H1 (cell line): ENCODE data around the gene LTBP1. TPM values are rescaled to one million over a fixed set of nuclear protein-coding genes. Genes with fewer than 3 reads are reported as not detected.
"Not testable (repeated sequence)": the region's sequence is repeated elsewhere in the genome, so short reads cannot be mapped to it uniquely, and the experiment has no call there.

ENCODE experiments used
- CTCF ChIA-PET: fragments of 300-600 bp; sonication (Branson Sonifier 250); formaldehyde crosslinking; loops from one replicate; lab custom pipeline; 2021; ENCODE audit not compliant: partially characterized antibody; lab: Charles Lee
- POLR2A ChIA-PET: fragments of 300-600 bp; sonication (Branson Sonifier 250); formaldehyde crosslinking; loops from one replicate; lab custom pipeline; 2021; ENCODE audit warnings: inconsistent platforms; ENCODE audit not compliant: partially characterized antibody; lab: Charles Lee
- DNase-seq, 2 experiments: peaks; one replicate each; pipeline versions ENCODE4 v3.0.0 to v3.0.0-alpha.2; 2010 to 2022; ENCODE audit warnings: low spot score in 2 of 2, low read depth in 1 of 2, mixed read lengths in 1 of 2
- FAIRE-seq: peaks from 2 replicates; lab custom pipeline; 2011; peaks lifted over from hg19 to GRCh38; lab: Jason Lieb, UNC
- H2AFZ ChIP-seq: 2 replicates; pipeline ENCODE4 v1.8.1; 2012; ENCODE audit warnings: low read length, inconsistent platforms
- H2AK5ac ChIP-seq: 2 replicates; pipeline ENCODE4 v1.6.1; 2013; ENCODE audit warnings: low read depth, low read length
- H2BK120ac ChIP-seq: replicated peaks from 2 replicates; pipeline ENCODE3; 2013; ENCODE audit warnings: low read depth, low read length, inconsistent platforms
- H2BK12ac ChIP-seq: 2 replicates; pipeline ENCODE4 v1.6.1; 2013; ENCODE audit warnings: low read depth, low read length
- H2BK15ac ChIP-seq: 2 replicates; pipeline ENCODE4 v1.6.1; 2013; ENCODE audit warnings: low read length
- H2BK20ac ChIP-seq: 2 replicates; pipeline ENCODE4 v1.6.1; 2013; ENCODE audit warnings: low read length
- H2BK5ac ChIP-seq: 2 replicates; pipeline ENCODE4 v1.6.1; 2013; ENCODE audit warnings: low read depth, low read length
- H3K14ac ChIP-seq: 2 replicates; pipeline ENCODE4 v1.6.1; 2013; ENCODE audit warnings: inconsistent platforms; ENCODE audit not compliant: insufficient read length
- H3K18ac ChIP-seq: 2 replicates; pipeline ENCODE4 v1.6.1; 2013; ENCODE audit warnings: low read length; ENCODE audit errors: extremely low read depth
- H3K23ac ChIP-seq: 2 replicates; pipeline ENCODE4 v1.6.1; 2013; ENCODE audit warnings: inconsistent platforms; ENCODE audit not compliant: insufficient read length
- H3K23me2 ChIP-seq: 2 replicates; pipeline ENCODE4 v1.6.1; 2013; ENCODE audit warnings: low read depth, low read length
- H3K27ac ChIP-seq: 2 replicates; pipeline ENCODE4 v1.6.1; 2011; ENCODE audit warnings: low read depth, low read length, inconsistent platforms
- H3K27me3 ChIP-seq, 4 experiments: replicated peaks in 1 of 4; 1 replicate in 1 of 4; 2 replicates in 3 of 4; pipeline versions ENCODE4 v1.6.1 to v1.8.1; 2011 to 2013; ENCODE audit warnings: low read length in 3 of 4, mild to moderate bottlenecking in 3 of 4, inconsistent platforms in 2 of 4, mixed read lengths in 2 of 4, moderate library complexity in 1 of 4; ENCODE audit not compliant: control insufficient read depth in 3 of 4, insufficient read depth in 3 of 4; ENCODE audit errors: extremely low read depth in 1 of 4
- H3K36me3 ChIP-seq, 4 experiments: 2 replicates each; pipeline versions ENCODE4 v1.6.1 to v1.8.1; 2011 to 2013; ENCODE audit warnings: mild to moderate bottlenecking in 4 of 4, low read length in 3 of 4, moderate library complexity in 2 of 4, control low read depth in 1 of 4, inconsistent platforms in 1 of 4; ENCODE audit not compliant: insufficient read depth in 4 of 4, control insufficient read depth in 2 of 4
- H3K4ac ChIP-seq: replicated peaks from 2 replicates; pipeline ENCODE3; 2013; ENCODE audit warnings: low read length, low read depth, mixed read lengths, inconsistent platforms; ENCODE audit not compliant: insufficient read length
- H3K4me1 ChIP-seq, 4 experiments: replicated peaks in 1 of 4; 1 replicate in 1 of 4; 2 replicates in 3 of 4; pipeline versions ENCODE4 v1.6.1 to v1.8.1; 2011 to 2013; ENCODE audit warnings: low read length in 3 of 4, inconsistent platforms in 2 of 4, mixed read lengths in 1 of 4; ENCODE audit not compliant: insufficient read depth in 4 of 4, control insufficient read depth in 3 of 4
- H3K4me2 ChIP-seq, 2 experiments: 2 replicates each; pipeline versions ENCODE4 v1.6.1 to v1.8.1; 2011 to 2013; ENCODE audit warnings: low read depth in 2 of 2, low read length in 2 of 2, control low read depth in 1 of 2, inconsistent platforms in 1 of 2, mild to moderate bottlenecking in 1 of 2; ENCODE audit not compliant: insufficient read depth in 1 of 2
- H3K4me3 ChIP-seq, 4 experiments: fragments of 200-600, 300-600 bp in 1 of 4; sonication (generic), shearing (Covaris generic), sonication (Bioruptor Twin) in 1 of 4; 2 replicates each; pipeline versions ENCODE4 v1.5.1 to v1.8.1; 2011 to 2016; ENCODE audit warnings: low read length in 4 of 4, low read depth in 3 of 4, control low read depth in 2 of 4, inconsistent platforms in 2 of 4, mild to moderate bottlenecking in 2 of 4, mixed read lengths in 1 of 4, moderate library complexity in 1 of 4; ENCODE audit not compliant: insufficient read depth in 2 of 4; ENCODE audit errors: extremely low read depth in 1 of 4
- H3K56ac ChIP-seq: replicated peaks from 2 replicates; pipeline ENCODE3; 2013; ENCODE audit warnings: low read depth, mild to moderate bottlenecking, mixed read lengths, low read length, inconsistent platforms; ENCODE audit not compliant: insufficient read length
- H3K79me1 ChIP-seq: 2 replicates; pipeline ENCODE4 v1.6.1; 2013; ENCODE audit warnings: low read depth, low read length, control low read depth
- H3K79me2 ChIP-seq, 2 experiments: 2 replicates each; pipeline versions ENCODE4 v1.6.1 to v1.8.1; 2012 to 2013; ENCODE audit warnings: low read length in 2 of 2, mild to moderate bottlenecking in 2 of 2, inconsistent platforms in 1 of 2; ENCODE audit not compliant: insufficient read depth in 2 of 2, control insufficient read depth in 1 of 2
- H3K9ac ChIP-seq, 4 experiments: replicated peaks in 1 of 4; 1 replicate in 1 of 4; 2 replicates in 3 of 4; pipeline versions ENCODE4 v1.6.1 to v1.8.1; 2011 to 2013; ENCODE audit warnings: low read depth in 3 of 4, low read length in 3 of 4, control low read depth in 2 of 4, mild to moderate bottlenecking in 2 of 4, moderate library complexity in 2 of 4, inconsistent platforms in 1 of 4; ENCODE audit errors: extremely low read depth in 1 of 4
- H3K9me3 ChIP-seq, 2 experiments: 2 replicates each; pipeline versions ENCODE4 v1.6.1 to v1.8.1; 2012 to 2013; ENCODE audit warnings: mild to moderate bottlenecking in 2 of 2, moderate library complexity in 2 of 2, control low read depth in 1 of 2, inconsistent platforms in 1 of 2, low read depth in 1 of 2, low read length in 1 of 2, mixed read lengths in 1 of 2; ENCODE audit not compliant: insufficient read depth in 2 of 2
- H4K20me1 ChIP-seq, 2 experiments: replicated peaks in 1 of 2; 2 replicates each; pipeline versions ENCODE3 to v1.8.1; 2011 to 2013; ENCODE audit warnings: inconsistent platforms in 2 of 2, low read length in 2 of 2, mild to moderate bottlenecking in 1 of 2; ENCODE audit not compliant: insufficient read depth in 2 of 2, control insufficient read depth in 1 of 2
- H4K5ac ChIP-seq: 2 replicates; pipeline ENCODE4 v1.6.1; 2013; ENCODE audit warnings: low read length, low read depth, mixed read lengths, inconsistent platforms; ENCODE audit not compliant: insufficient read length
- H4K8ac ChIP-seq: 2 replicates; pipeline ENCODE4 v1.8.0; 2013; ENCODE audit warnings: mild to moderate bottlenecking, moderate library complexity, low read length, inconsistent platforms; ENCODE audit not compliant: insufficient read depth; ENCODE audit errors: extremely low read depth
- H4K91ac ChIP-seq: replicated peaks from 2 replicates; pipeline ENCODE3; 2013; ENCODE audit warnings: low read length, mixed read lengths, inconsistent platforms; ENCODE audit not compliant: insufficient read length
- WGBS, 2 experiments: shearing (Covaris generic) in 1 of 2; methylation state at CpG; one replicate each; pipeline versions ENCODE4 v1.1.6 to v1.1.7; 2013 to 2015; ENCODE audit warnings: low lambda C conversion rate in 2 of 2, mixed read lengths in 2 of 2, inconsistent platforms in 1 of 2, low coverage in 1 of 2, missing lambda C conversion rate in 1 of 2; ENCODE audit not compliant: insufficient replicate concordance in 2 of 2, insufficient coverage in 1 of 2, insufficient read length in 1 of 2; ENCODE audit errors: extremely low coverage in 1 of 2, missing lambda C conversion rate in 1 of 2; 5-methylcytosine and 5-hydroxymethylcytosine counted together
- polyA plus RNA-seq, 7 experiments: library from polyadenylated mRNA; depleted of rRNA in 3 of 7; stranded (reverse) in 5 of 7; unstranded in 2 of 7; fragments of >200 nt in 5 of 7; fragments of 200-250 nt in 2 of 7; gene quantifications; 1 replicate in 5 of 7; 2 replicates in 1 of 7; 4 replicates in 1 of 7; pipeline versions ENCODE4 v1.2.1 to v1.2.3, GENCODE V29; 2011 to 2013; ENCODE audit warnings: missing spikeins in 2 of 7, mixed read lengths in 2 of 7
- total RNA-seq: library from RNA; stranded (reverse); fragmentation: NEBNext Ultra II Directional; extraction: Animal tissue kit (Norgen Biotek cat#: 25700); gene quantifications from 2 replicates; pipeline ENCODE4 v1.2.1, GENCODE V29; 2021

The LTBP1 gene
- total and polyA plus RNA-seq, 2 of the 8 experiments (the other 6 are each of a cell fraction or from before 2014, with no cell fraction given) = 15.4 to 24.7 TPM

GRCh38 chr2:33442052-33442451 is 495.3 kb downstream of the LTBP1 start:
- H3K9ac ChIP-seq, H3K27ac ChIP-seq, H3K27me3 ChIP-seq, H4K8ac ChIP-seq, FAIRE-seq, H3K18ac ChIP-seq, POLR2A ChIA-PET, H3K23me2 ChIP-seq, H3K9me3 ChIP-seq, H3K79me2 ChIP-seq, H2BK20ac ChIP-seq, H3K79me1 ChIP-seq, H3K14ac ChIP-seq, H2BK120ac ChIP-seq, H4K5ac ChIP-seq, H3K4me3 ChIP-seq, H2BK5ac ChIP-seq, H3K23ac ChIP-seq, H2BK15ac ChIP-seq, H2AFZ ChIP-seq, H3K4ac ChIP-seq, H4K20me1 ChIP-seq, H2BK12ac ChIP-seq, H3K4me1 ChIP-seq, H4K91ac ChIP-seq, H3K56ac ChIP-seq, DNase-seq, H3K4me2 ChIP-seq, H2AK5ac ChIP-seq, H3K36me3 ChIP-seq: not testable (repeated sequence)
- WGBS, 2 experiments = 98% methylated on average over 9 of the region's 9 CpGs; no CpG with 5 or more reads in 1 of the 2 experiments
- CTCF ChIA-PET = interaction anchor here (0.6 to 1.6 kb wide), 11 partner anchors 19 to 669 kb away, joined by 3 to 8 read pairs (median 3); no protein-coding TSS in a partner anchor
